K562 (cell line): ENCODE measurements around the gene NRN1L. TPM values are rescaled to one million over a fixed set of nuclear protein-coding genes. Genes with fewer than 3 reads are reported as not detected.

Source experiments
- ATAC-seq: fragments of 200-7000 bp; cut with Tn5 transposase; 3 replicates; pipeline ENCODE4 v1.9.1; 2020; ENCODE audit warnings: moderate library complexity
- BruUV-seq: library from RNA; stranded (reverse); fragments of 400-500 nt; replicated peaks from 2 replicates; lab custom pipeline; 2021; lab: Mats Ljungman, UMichigan
- CTCF ChIA-PET: fragments of 300-600 bp; formaldehyde crosslinking; extraction: SDS; loops from one replicate; lab custom pipeline; 2021; ENCODE audit warnings: low intra/inter-chr PET ratio; lab: Yijun Ruan, JAX
- POLR2A ChIA-PET: fragments of 300-600, 350-650 bp; sonication (Branson Sonifier 250); formaldehyde crosslinking; extraction: SDS; loops from one replicate; lab custom pipeline; 2021; ENCODE audit warnings: antibody characterized with exemption, inconsistent platforms; lab: Yijun Ruan, JAX
- DNase-seq, 4 experiments: peaks; one replicate each; pipeline versions ENCODE4 v3.0.0 to v3.0.0-alpha.2; 2011 to 2018; ENCODE audit warnings: low spot score in 3 of 4, mixed read lengths in 3 of 4; ENCODE audit errors: extremely low read depth in 1 of 4
- FAIRE-seq: peaks from 2 replicates; lab custom pipeline; 2011; peaks lifted over from hg19 to GRCh38; lab: Jason Lieb, UNC
- H2AFZ ChIP-seq: 2 replicates; pipeline ENCODE4 v1.6.0; 2011; ENCODE audit warnings: low read depth, low read length, control low read depth, inconsistent platforms
- H3K27ac ChIP-seq: fragments of 200-600 bp; 3 replicates; pipeline ENCODE4 v1.8.0; 2011; ENCODE audit warnings: low read depth, mild to moderate bottlenecking, control low read depth, inconsistent platforms, low read length, moderate library complexity, mixed read lengths; ENCODE audit errors: extremely low read depth
- H3K27me3 ChIP-seq, 2 experiments: fragments of 300-600 bp in 1 of 2; 2 replicates in 1 of 2; 3 replicates in 1 of 2; pipeline versions ENCODE4 v1.6.0 to v1.8.0; 2011; ENCODE audit warnings: inconsistent platforms in 2 of 2, low read length in 2 of 2, mild to moderate bottlenecking in 1 of 2, mixed read lengths in 1 of 2, moderate library complexity in 1 of 2; ENCODE audit not compliant: control insufficient read depth in 2 of 2, insufficient read depth in 2 of 2
- H3K36me3 ChIP-seq: fragments of 300-600 bp; 3 replicates; pipeline ENCODE4 v1.8.0; 2011; ENCODE audit warnings: mild to moderate bottlenecking, low read length, inconsistent platforms; ENCODE audit not compliant: control insufficient read depth, insufficient read depth
- H3K4me1 ChIP-seq, 2 experiments: fragments of 200-600 bp in 1 of 2; replicated peaks in 1 of 2; 2 replicates in 1 of 2; 3 replicates in 1 of 2; pipeline versions ENCODE4 v1.5.1 to v1.8.0; 2011; ENCODE audit warnings: inconsistent platforms in 2 of 2, low read length in 2 of 2, mild to moderate bottlenecking in 1 of 2, mixed read lengths in 1 of 2, moderate library complexity in 1 of 2; ENCODE audit not compliant: control insufficient read depth in 2 of 2, insufficient read depth in 2 of 2
- H3K4me2 ChIP-seq: 2 replicates; pipeline ENCODE4 v1.6.1; 2011; ENCODE audit warnings: low read length, control low read depth, inconsistent platforms, mixed read lengths; ENCODE audit not compliant: insufficient read depth
- H3K4me3 ChIP-seq: fragments of 200-600 bp; sonication (generic), shearing (Covaris generic); 2 replicates; pipeline ENCODE4 v1.5.1; 2016; ENCODE audit warnings: control low read depth, inconsistent platforms
- H3K79me2 ChIP-seq: fragments of 200-600 bp; 3 replicates; pipeline ENCODE4 v1.8.0; 2011; ENCODE audit warnings: low read length, inconsistent platforms; ENCODE audit not compliant: control insufficient read depth, insufficient read depth
- H3K9ac ChIP-seq, 2 experiments: 2 replicates each; pipeline versions ENCODE4 v1.6.0 to v1.6.1; 2011; ENCODE audit warnings: low read depth in 2 of 2, low read length in 2 of 2, control low read depth in 1 of 2, inconsistent platforms in 1 of 2, mild to moderate bottlenecking in 1 of 2, mixed read lengths in 1 of 2; ENCODE audit not compliant: insufficient read depth in 1 of 2
- H3K9me1 ChIP-seq: one replicate; pipeline ENCODE4 v1.6.0; 2011; ENCODE audit warnings: inconsistent platforms, mild to moderate bottlenecking, low read length, moderate library complexity; ENCODE audit not compliant: control insufficient read depth, insufficient read depth
- H3K9me3 ChIP-seq: replicated peaks from 2 replicates; pipeline ENCODE4 v1.5.1; 2011; ENCODE audit warnings: low read depth, low read length, inconsistent platforms; ENCODE audit not compliant: control insufficient read depth, insufficient read depth
- H4K20me1 ChIP-seq: replicated peaks from 2 replicates; pipeline ENCODE4 v1.6.1; 2011; ENCODE audit warnings: low read length, inconsistent platforms, mixed read lengths; ENCODE audit not compliant: control insufficient read depth, insufficient read depth
- CTCF ChIP-seq, 3 experiments: IDR thresholded peaks in 2 of 3; conservative IDR thresholded peaks in 1 of 3; 2 replicates each; pipeline ENCODE4 v1.5.1; 2011 to 2012; ENCODE audit warnings: low read length in 3 of 3, mild to moderate bottlenecking in 3 of 3, control low read depth in 2 of 3, improper control_type of control experiment in 1 of 3, inconsistent platforms in 1 of 3, low read depth in 1 of 3, mixed read lengths in 1 of 3, moderate library complexity in 1 of 3; ENCODE audit not compliant: insufficient read depth in 2 of 3
- NONO ChIP-seq, 2 experiments: fragments of 200-400 bp in 1 of 2; fragments of 450-650 bp in 1 of 2; formaldehyde crosslinking in 1 of 2; IDR thresholded peaks; 2 replicates each; pipeline ENCODE4 v1.6.1; 2017; ENCODE audit warnings: low read depth in 2 of 2, mild to moderate bottlenecking in 2 of 2, moderate library complexity in 2 of 2, low read length in 1 of 2
- POLR2AphosphoS5 ChIP-seq: IDR thresholded peaks from 2 replicates; pipeline ENCODE4 v1.6.1; 2011; ENCODE audit warnings: mild to moderate bottlenecking, low read depth, low read length, moderate library complexity; ENCODE audit not compliant: control insufficient read depth, insufficient read depth
- XRCC4 ChIP-seq: IDR thresholded peaks from one replicate; pipeline ENCODE4 v1.6.1; 2011; ENCODE audit not compliant: insufficient read depth, insufficient read length; ENCODE audit errors: extremely low read depth
- ZBTB33 ChIP-seq: sonication (generic); formaldehyde crosslinking; IDR thresholded peaks from 2 replicates; pipeline ENCODE4 v1.8.1; 2023; ENCODE audit warnings: mild to moderate bottlenecking, missing genetic modification reagents
- WGBS: fragments of 100-300 bp; shearing (Covaris generic); methylation state at CpG from one replicate; pipeline ENCODE4 v1.1.6; 2016; ENCODE audit warnings: low coverage, mixed read lengths; ENCODE audit not compliant: insufficient coverage; ENCODE audit errors: missing lambda C conversion rate; 5-methylcytosine and 5-hydroxymethylcytosine counted together
- in situ Hi-C: fragments of 300-500 bp; cut with MboI; formaldehyde crosslinking; loops from 4 replicates; pipeline ENCODE4 v1.15.0; 2018; ENCODE audit warnings: inconsistent platforms, mixed read lengths
- intact Hi-C: fragments of 100-400 bp; cut with micrococcal nuclease; formaldehyde crosslinking; loops from 2 replicates; pipeline ENCODE4 v1.14.2; 2022
- polyA plus RNA-seq, 8 experiments: library from polyadenylated mRNA; depleted of rRNA in 4 of 8; stranded (reverse) in 5 of 8; unstranded in 3 of 8; fragments of >200 nt; fragmentation: Nextera tagmentation in 2 of 8; fragmentation: Illumina TruSeq in 1 of 8; extraction: Ambion mirVana in 2 of 8; extraction: Trizol in 1 of 8; gene quantifications; 2 replicates each; pipeline versions ENCODE4 v1.2.1 to v1.2.3, GENCODE V29; 2011 to 2014; ENCODE audit warnings: inconsistent platforms in 1 of 8, missing spikeins in 1 of 8
- total RNA-seq, 7 experiments: library from RNA; depleted of rRNA in 6 of 7; stranded (reverse); fragments of >200 nt in 6 of 7; fragmentation: Illumina TruSeq in 2 of 7; extraction: Trizol in 2 of 7; gene quantifications; 2 replicates each; pipeline versions ENCODE4 v1.2.1 to v1.2.3, GENCODE V29; 2011 to 2021; ENCODE audit warnings: low replicate concordance in 1 of 7

NRN1L gene
- total and polyA plus RNA-seq, 9 of the 15 experiments (the other 6 are each of a cell fraction or from before 2014, with no cell fraction given) = 0.22 to 0.86 (median 0.61) TPM; not detected in 5

- 74% methylated on average over 3 of the region's 5 CpGs for WGBS
- TF ChIP-seq POLR2AphosphoS5 (no peak), ZBTB33 (CRISPR knock-in tag) (peak; percentile 69), XRCC4 (no peak), NONO (IDR thresholded peaks at IDR 0.05; ENCODE audit: low read depth in 2 of 2, low read length in 1 of 2) (no peak), CTCF (IDR thresholded peaks at IDR 0.05 in 2 of 3, conservative IDR thresholded peaks at IDR 0.05 in 1 of 3; ENCODE audit: insufficient read depth in 2 of 3, low read depth in 1 of 3, low read length in 3 of 3) (peak in 1 of 3 experiments; percentile 40; a peak in 1 of 6 replicates)
- FAIRE-seq (no peak), ATAC-seq (no peak), DNase-seq (peak in 1 of 4 experiments; percentile 40)
- no peaks in the 10 kb centered on the region for H3K9me3 ChIP-seq
- ChIA-PET POLR2A (interaction anchor here (1.3 to 4.1 kb wide), 3 partner anchors 10 to 12 kb away, joined by 5 to 15 read pairs (median 7); partner anchors contain the start of gene EDC4), CTCF (no interaction called here)
- H3K9me1 ChIP-seq = no peaks in the 10 kb centered on the region
- H3K4me1 ChIP-seq = peaks cover 9 to 43% of the 10 kb centered on the region in 2 experiments; a peak in 4 of 5 replicates
- in situ Hi-C loops = no loop called here
- BruUV-seq = no TSS peak
- peak overlapping the region in 1 of 2 experiments; percentile 50; a peak in 2 of 4 replicates for H3K9ac ChIP-seq
- intact Hi-C loops = loop anchor here (10.0 kb wide), 1 partner anchor 158 kb away; no protein-coding TSS in a partner anchor
- no peak overlapping the region for H3K4me3 ChIP-seq
- H3K79me2 ChIP-seq = no peaks in the 10 kb centered on the region
- no peak overlapping the region for H2AFZ ChIP-seq
- H3K36me3 ChIP-seq = peaks cover 38% of the 10 kb centered on the region; the same call in 2 of the 3 replicates
- no peaks in the 10 kb centered on the region for H3K27me3 ChIP-seq
- no peak overlapping the region for H3K4me2 ChIP-seq
- no peak overlapping the region for H3K27ac ChIP-seq
- peaks cover 18% of the 10 kb centered on the region for H4K20me1 ChIP-seq
Measured at GRCh38 chr16:67886387-67886786, 1.7 kb downstream of the NRN1L start.
